ENCODE measurements around the gene NPIPB9.

Gene NPIPB9

DNA sequence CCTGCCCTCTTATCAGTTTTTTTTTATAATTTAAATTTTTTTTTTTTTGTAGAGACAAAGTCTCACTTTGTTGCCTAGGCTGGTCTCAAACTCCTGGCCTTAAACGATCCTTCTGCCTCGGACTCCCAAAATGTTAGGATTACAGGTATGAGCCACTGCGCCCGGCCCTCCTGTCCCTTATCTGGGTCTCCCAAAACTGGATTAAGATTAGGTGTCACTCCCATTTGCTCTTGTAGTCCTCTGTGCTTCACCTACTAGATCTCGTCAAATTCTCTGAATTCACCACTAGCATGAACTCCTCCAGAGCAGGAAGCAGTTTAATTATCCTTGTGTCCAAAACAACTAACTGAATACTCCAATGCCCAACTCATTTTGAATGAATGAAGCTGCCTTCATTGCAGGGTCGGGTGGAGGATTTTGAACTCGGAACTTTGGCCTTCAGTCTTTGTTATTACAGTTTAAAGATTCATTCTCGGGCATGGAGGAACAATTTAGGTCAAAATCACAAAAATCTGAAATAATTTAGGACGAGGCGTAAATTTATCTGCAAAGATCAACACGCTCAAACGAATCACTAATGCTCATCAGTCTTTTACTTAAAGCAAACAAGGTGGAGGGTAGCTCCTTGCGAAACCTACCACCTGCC, 70.4 kb downstream of the NPIPB9 start:
- Histone ChIP-seq H3K36me3 (ENCODE audit: control insufficient read depth, insufficient read depth, low read length) (peaks cover 10% of the 10 kb centered on the region), H3K9me3 (ENCODE audit: control insufficient read depth, low read length) (no peaks in the 10 kb centered on the region), H3K4me3 (ENCODE audit: insufficient read depth, low read depth, low read length) (peak overlapping the region; percentile 95), H3K27ac (ENCODE audit: insufficient read depth, low read depth, low read length, poor library complexity, severe bottlenecking) (peak overlapping the region; percentile 94), H3K4me1 (ENCODE audit: control insufficient read depth, insufficient read depth, low read length) (peaks cover 9% of the 10 kb centered on the region), H3K27me3 (ENCODE audit: control insufficient read depth, insufficient read depth, low read length, poor library complexity, severe bottlenecking) (no peaks in the 10 kb centered on the region)
- WGBS, 2 experiments = 42 to 43% methylated on average over 13 of the region's 13 CpGs
